Calu3 (cell line): ENCODE data around the gene COL15A1. TPM values are rescaled to one million over a fixed set of nuclear protein-coding genes. Genes with fewer than 3 reads are reported as not detected.

ENCODE experiments used
- BruUV-seq: library from RNA; stranded (reverse); fragments of 400-500 nt; replicated peaks from 2 replicates; lab custom pipeline; 2021; lab: Mats Ljungman, UMichigan
- CTCF ChIA-PET: fragments of 300-600 bp; sonication (Branson Sonifier 250); formaldehyde crosslinking; loops from one replicate; lab custom pipeline; 2022; ENCODE audit warnings: antibody characterized with exemption; lab: Charles Lee
- DNase-seq: peaks from one replicate; pipeline ENCODE4 v3.0.0; 2022
- H3K27ac Mint-ChIP-seq: one replicate; pipeline ENCODE4 v1.8.0; 2022; ENCODE audit warnings: mixed read lengths; ENCODE audit not compliant: unreplicated experiment
- H3K27me3 Mint-ChIP-seq: one replicate; pipeline ENCODE4 v1.8.0; 2022; ENCODE audit warnings: mixed read lengths; ENCODE audit not compliant: unreplicated experiment
- H3K36me3 Mint-ChIP-seq: one replicate; pipeline ENCODE4 v1.8.0; 2022; ENCODE audit warnings: mild to moderate bottlenecking, moderate library complexity, mixed read lengths; ENCODE audit not compliant: insufficient read depth, unreplicated experiment
- H3K4me1 Mint-ChIP-seq: one replicate; pipeline ENCODE4 v1.8.0; 2022; ENCODE audit warnings: mild to moderate bottlenecking, low read depth, mixed read lengths; ENCODE audit not compliant: unreplicated experiment
- H3K4me3 Mint-ChIP-seq: one replicate; pipeline ENCODE4 v1.8.0; 2022; ENCODE audit warnings: mild to moderate bottlenecking, low read depth, moderate library complexity, mixed read lengths; ENCODE audit not compliant: unreplicated experiment
- H3K9me3 Mint-ChIP-seq: one replicate; pipeline ENCODE4 v1.8.0; 2022; ENCODE audit warnings: low read depth, mixed read lengths; ENCODE audit not compliant: unreplicated experiment
- CTCF ChIP-seq: fragments of 200-600 bp; IDR thresholded peaks from one replicate; pipeline ENCODE4 v1.8.0; 2022; ENCODE audit warnings: antibody characterized with exemption; ENCODE audit not compliant: unreplicated experiment
- intact Hi-C: fragments of 100-400 bp; cut with micrococcal nuclease; formaldehyde crosslinking; loops from one replicate; pipeline ENCODE4 v1.10.0; 2022; ENCODE audit not compliant: unreplicated experiment
- total RNA-seq: library from RNA; stranded (reverse); gene quantifications from 2 replicates; pipeline ENCODE4 v1.2.3, GENCODE V29; 2022

Gene COL15A1
- total RNA-seq, 1 experiment from 2014 or later: not detected

GRCh38 chr9:98967257-98967656, 23.6 kb downstream of the COL15A1 start:
- no peak for DNase-seq
- BruUV-seq: no TSS peak
- Mint-ChIP-seq H3K36me3 (no peaks in the 10 kb centered on the region), H3K27ac (no peak overlapping the region), H3K4me3 (no peak overlapping the region), H3K27me3 (peaks cover 30% of the 10 kb centered on the region), H3K4me1 (peaks cover 7% of the 10 kb centered on the region), H3K9me3 (no peaks in the 10 kb centered on the region)
- CTCF ChIA-PET: no interaction called here
- intact Hi-C loops: no loop called here
- TF ChIP-seq CTCF: no peak

- CTCF ChIA-PET: no interaction called here
- no peak for TF ChIP-seq CTCF
- no peak for DNase-seq
- no peak overlapping the region for H3K27ac Mint-ChIP-seq
- intact Hi-C loops: no loop called here
- H3K4me3 Mint-ChIP-seq: no peak overlapping the region
- peaks cover 26% of the 10 kb centered on the region for H3K27me3 Mint-ChIP-seq
- H3K9me3 Mint-ChIP-seq: no peaks in the 10 kb centered on the region
- H3K4me1 Mint-ChIP-seq: peaks cover 7% of the 10 kb centered on the region
- no peaks in the 10 kb centered on the region for H3K36me3 Mint-ChIP-seq
- no TSS peak for BruUV-seq
These were observed 24.0 kb downstream of the COL15A1 start for GRCh38 chr9:98967680-98968079.

- intact Hi-C loops: no loop called here
- H3K27me3 Mint-ChIP-seq: peaks cover 15% of the 10 kb centered on the region
- TF ChIP-seq CTCF: no peak
- peaks cover 7% of the 10 kb centered on the region for H3K4me1 Mint-ChIP-seq
- BruUV-seq: no TSS peak
- H3K4me3 Mint-ChIP-seq: no peak overlapping the region
- CTCF ChIA-PET: no interaction called here
- H3K9me3 Mint-ChIP-seq: no peaks in the 10 kb centered on the region
- no peaks in the 10 kb centered on the region for H3K36me3 Mint-ChIP-seq
- DNase-seq: no peak
- H3K27ac Mint-ChIP-seq: no peak overlapping the region
These were observed 25.1 kb downstream of the COL15A1 start for GRCh38 chr9:98968601-98969337.

GRCh38 chr9:98970532-98971041, 26.9 kb downstream of the COL15A1 start:
- CTCF ChIA-PET: no interaction called here
- H3K36me3 Mint-ChIP-seq: no peaks in the 10 kb centered on the region
- no peaks in the 10 kb centered on the region for H3K9me3 Mint-ChIP-seq
- no TSS peak for BruUV-seq
- H3K4me1 Mint-ChIP-seq: peaks cover 7% of the 10 kb centered on the region
- TF ChIP-seq CTCF: no peak
- peaks cover 13% of the 10 kb centered on the region for H3K27me3 Mint-ChIP-seq
- no peak for DNase-seq
- H3K27ac Mint-ChIP-seq: no peak overlapping the region
- no peak overlapping the region for H3K4me3 Mint-ChIP-seq
- intact Hi-C loops: no loop called here
